ENCODE measurements around the gene EPHB1. TPM values are rescaled to one million over a fixed set of nuclear protein-coding genes. Genes with fewer than 3 reads are reported as not detected.

The EPHB1 gene
- total and polyA plus RNA-seq, 12 donors, result 0.07 to 3.4 (median 1.6) TPM

DNA sequence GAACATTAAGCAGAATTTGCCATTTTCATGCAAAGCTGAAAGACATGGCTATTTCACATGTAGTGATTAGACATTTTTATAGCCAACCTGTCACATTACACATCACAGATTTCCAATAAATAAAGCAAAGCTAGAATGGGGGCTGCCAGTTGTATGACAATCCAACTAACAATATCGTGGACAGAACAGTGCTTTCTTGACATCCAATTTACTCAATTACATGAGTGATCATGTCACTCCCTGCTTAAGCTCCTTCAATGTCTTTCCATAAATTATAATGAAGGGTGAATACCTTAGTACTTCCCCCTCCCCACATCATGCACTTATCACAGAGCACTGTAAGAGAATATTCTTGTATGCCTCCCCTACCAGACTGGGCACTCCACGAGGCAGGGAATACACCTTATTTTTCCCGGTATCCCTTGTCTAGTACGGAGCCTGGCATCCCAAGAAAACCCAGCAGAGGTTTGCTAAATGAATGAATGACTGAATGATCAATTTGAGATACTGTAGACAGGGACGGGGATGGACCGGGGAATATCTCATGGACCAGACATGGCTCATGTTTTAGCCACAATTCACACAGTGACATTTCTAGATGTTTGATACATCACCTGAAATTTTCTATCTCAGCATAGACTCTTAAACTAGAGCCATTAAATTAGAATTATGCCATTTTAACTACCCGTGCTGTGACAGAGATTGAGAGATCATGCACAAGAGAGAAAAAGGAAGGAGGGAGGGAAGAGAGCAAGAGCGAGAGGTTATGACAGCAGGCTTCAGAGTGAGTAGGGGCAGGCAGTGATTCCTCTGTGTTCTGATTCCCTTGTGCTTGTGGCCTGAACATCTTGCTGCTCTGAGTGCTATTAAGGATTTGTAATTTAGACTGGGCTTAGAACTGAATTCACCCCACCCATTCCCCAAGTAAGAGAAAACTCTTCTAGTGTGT, 77.7 kb downstream of the EPHB1 start:
- H3K4me1 ChIP-seq, result peaks cover 0 to 7% (median 0%) of the 10 kb centered on the region in 9 donors
- H3K27me3 ChIP-seq, result no peaks in the 10 kb centered on the region
- no peaks in the 10 kb centered on the region for H3K36me3 ChIP-seq
- TF ChIP-seq CTCF (IDR thresholded peaks at IDR 0.05), result no peak
- H3K4me3 ChIP-seq, result no peak overlapping the region
- no peak overlapping the region for H3K27ac ChIP-seq
- 92 to 93% methylated on average over 8 of the region's 8 CpGs for WGBS, 2 donors
- intact Hi-C loops (cut with DNase I), result no loop called here
- no peak for ATAC-seq
- no peaks in the 10 kb centered on the region for H3K9me3 ChIP-seq
- no peak for DNase-seq

- Histone ChIP-seq H3K36me3 (no peaks in the 10 kb centered on the region), H3K27me3 (no peaks in the 10 kb centered on the region), H3K4me3 (no peak overlapping the region), H3K27ac (no peak overlapping the region), H3K9me3 (no peaks in the 10 kb centered on the region), H3K4me1 (peaks cover 0 to 7% (median 0%) of the 10 kb centered on the region in 9 donors)
- no peak for TF ChIP-seq CTCF (IDR thresholded peaks at IDR 0.05)
- intact Hi-C loops (cut with DNase I), result no loop called here
- DNase-seq (no peak), ATAC-seq (no peak)
- 88 to 92% methylated on average over 1 of the region's 1 CpG for WGBS, 2 donors
Measured at GRCh38 chr3:134873789-134874188, 78.7 kb downstream of the EPHB1 start.

- WGBS, 2 donors, result 52 to 54% methylated on average over 10 of the region's 10 CpGs
- Histone ChIP-seq H3K27me3 (peaks cover 0 to 4% (median 0%) of the 10 kb centered on the region in 7 donors), H3K36me3 (no peaks in the 10 kb centered on the region), H3K27ac (no peak overlapping the region), H3K4me1 (peaks cover 0 to 7% (median 0%) of the 10 kb centered on the region in 9 donors), H3K9me3 (no peaks in the 10 kb centered on the region), H3K4me3 (no peak overlapping the region)
- peak in 1 of 8 donors; percentile 22 for ATAC-seq
- intact Hi-C loops (cut with DNase I), result no loop called here
- no peak for TF ChIP-seq CTCF (IDR thresholded peaks at IDR 0.05)
- DNase-seq, result no peak
Measured at GRCh38 chr3:134874737-134875413, 79.8 kb downstream of the EPHB1 start.

GRCh38 chr3:134876836-134877235, 81.8 kb downstream of the EPHB1 start:
- H3K4me3 ChIP-seq, result no peak overlapping the region
- no peak for TF ChIP-seq CTCF (IDR thresholded peaks at IDR 0.05)
- H3K9me3 ChIP-seq, result no peaks in the 10 kb centered on the region
- no peak for ATAC-seq
- WGBS, 2 donors, result 88 to 96% methylated on average over 2 of the region's 2 CpGs
- intact Hi-C loops (cut with DNase I), result no loop called here
- DNase-seq, result no peak
- H3K27ac ChIP-seq, result no peak overlapping the region
- peaks cover 0 to 4% (median 0%) of the 10 kb centered on the region in 7 donors for H3K27me3 ChIP-seq
- H3K4me1 ChIP-seq, result peaks cover 0 to 7% (median 0%) of the 10 kb centered on the region in 9 donors
- H3K36me3 ChIP-seq, result no peaks in the 10 kb centered on the region

All from heart right ventricle (tissue), 16 donors.